Activated CD4-positive, alpha-beta T cell treated with anti-CD3 and anti-CD28 coated beads, Interleukin-2, amount 50 U/mL, for 4 hours (primary cell): Measurements from ENCODE around the gene PNMT.

ENCODE experiments used
- DNase-seq, 2 experiments: peaks; one replicate each; pipeline ENCODE4 v3.0.0-alpha.2; 2020

The PNMT gene

GRCh38 chr17:39670746-39671145 is 2.5 kb downstream of the PNMT start:
- no peak for DNase-seq

GRCh38 chr17:39671651-39672521 is 3.6 kb downstream of the PNMT start:
- DNase-seq = no peak

- no peak for DNase-seq
Observed at GRCh38 chr17:39672522-39673334, 4.5 kb downstream of the PNMT start.

GRCh38 chr17:39673335-39674081 is 5.3 kb downstream of the PNMT start:
- no peak for DNase-seq

- no peak for DNase-seq
Observed at GRCh38 chr17:39674179-39674578, 5.9 kb downstream of the PNMT start.

DNA sequence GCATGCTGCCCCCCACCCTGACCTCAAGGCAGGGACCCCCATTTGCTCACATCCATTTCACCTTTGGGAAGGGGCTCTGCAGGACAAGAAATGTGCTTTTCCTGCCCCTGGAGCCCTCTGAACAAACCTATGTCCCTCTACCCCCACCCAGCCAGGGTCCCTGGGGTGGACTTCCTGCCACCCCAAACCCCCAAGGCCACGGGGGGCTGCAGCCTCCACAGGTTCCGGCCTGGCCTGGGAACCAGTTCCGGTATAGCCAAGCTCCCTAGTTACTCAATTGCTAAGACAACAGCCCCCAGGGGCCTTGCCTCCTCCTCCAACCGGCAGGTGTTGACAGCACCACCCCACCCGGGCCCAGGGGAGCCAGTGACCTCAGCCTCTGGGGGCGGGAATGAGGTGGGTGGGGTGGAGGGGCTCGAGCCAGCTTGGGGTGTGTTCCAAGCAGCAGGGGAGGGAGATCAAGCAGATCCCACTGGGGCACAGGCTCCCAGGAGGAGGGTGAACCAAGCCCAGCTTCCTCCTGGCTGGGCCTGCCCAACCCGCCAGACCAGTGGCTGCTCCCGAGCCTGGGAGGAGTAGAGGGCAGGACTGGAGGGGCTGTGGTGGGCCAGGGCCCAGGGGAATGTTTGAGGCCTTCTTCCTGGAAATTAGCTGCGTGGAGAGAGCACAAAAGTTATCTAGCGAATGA is 6.6 kb downstream of the PNMT start:
- DNase-seq = no peak

DNA sequence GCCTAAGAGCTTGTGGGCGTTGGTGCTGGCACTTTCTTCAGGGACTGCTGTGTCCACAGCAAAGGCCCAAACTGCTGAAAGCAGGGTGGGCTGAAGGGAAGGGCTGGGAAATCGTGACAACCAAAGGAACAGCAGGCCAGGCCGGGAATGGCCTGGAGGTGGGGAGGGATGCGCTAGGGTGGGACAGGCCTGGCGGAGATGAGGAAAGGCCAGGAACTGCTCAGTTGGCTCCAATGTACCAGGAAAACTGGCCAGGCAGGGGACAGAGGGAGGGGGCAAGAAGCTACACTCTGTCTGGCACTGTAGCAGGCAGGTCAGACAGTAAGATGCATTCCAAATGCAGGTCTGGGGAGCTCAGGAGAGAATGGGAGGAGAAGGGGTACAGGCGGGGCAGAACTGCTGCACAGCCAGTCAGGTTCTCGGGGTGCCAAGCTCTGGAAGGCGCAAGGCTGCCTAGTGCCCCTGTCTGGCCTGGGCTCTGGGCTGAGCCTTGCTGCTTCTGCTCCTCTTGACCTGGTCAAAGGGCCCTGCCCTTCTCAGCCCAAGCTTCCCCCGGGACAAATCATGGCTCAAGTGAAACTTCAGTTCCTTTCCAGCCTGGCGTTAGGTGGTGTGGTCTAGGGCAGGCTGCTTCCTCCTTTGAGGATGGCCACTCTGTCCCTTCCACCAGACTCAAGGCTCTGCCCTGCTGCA is 7.3 kb downstream of the PNMT start:
- DNase-seq = no peak

DNA sequence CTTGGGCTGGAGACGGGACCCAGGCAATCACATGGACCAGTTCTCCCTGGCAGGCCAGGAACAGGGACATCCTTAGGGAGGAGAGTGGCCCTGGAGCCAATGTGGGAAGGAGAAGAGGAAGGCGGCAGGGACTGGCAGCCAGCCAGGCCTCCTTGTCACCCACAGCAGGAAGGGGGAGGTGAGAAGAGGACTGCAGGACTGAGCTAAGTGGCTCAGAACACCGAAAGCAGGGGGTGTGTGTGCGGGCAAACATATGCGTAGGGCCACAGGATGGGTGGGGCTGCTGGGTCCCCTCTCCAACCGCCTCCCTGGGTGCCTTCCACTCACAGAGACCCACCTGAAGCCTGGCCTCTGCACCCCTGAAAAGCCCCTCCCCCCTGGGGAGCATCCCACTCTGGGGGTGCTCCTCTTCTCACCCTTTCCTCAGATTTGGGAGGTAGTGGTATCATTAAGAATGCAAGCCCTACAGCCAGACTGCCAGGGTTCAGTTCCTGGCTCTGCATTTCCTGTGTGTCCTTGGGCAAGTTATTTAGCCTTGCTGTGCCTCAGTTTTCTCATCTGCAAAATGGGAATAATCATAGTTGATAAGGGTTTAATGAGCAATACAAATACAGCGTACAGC is 8.1 kb downstream of the PNMT start:
- no peak for DNase-seq

GRCh38 chr17:39677072-39677471 is 8.8 kb downstream of the PNMT start:
- DNase-seq = no peak

GRCh38 chr17:39677542-39678339 is 9.5 kb downstream of the PNMT start:
- DNase-seq = no peak

DNA sequence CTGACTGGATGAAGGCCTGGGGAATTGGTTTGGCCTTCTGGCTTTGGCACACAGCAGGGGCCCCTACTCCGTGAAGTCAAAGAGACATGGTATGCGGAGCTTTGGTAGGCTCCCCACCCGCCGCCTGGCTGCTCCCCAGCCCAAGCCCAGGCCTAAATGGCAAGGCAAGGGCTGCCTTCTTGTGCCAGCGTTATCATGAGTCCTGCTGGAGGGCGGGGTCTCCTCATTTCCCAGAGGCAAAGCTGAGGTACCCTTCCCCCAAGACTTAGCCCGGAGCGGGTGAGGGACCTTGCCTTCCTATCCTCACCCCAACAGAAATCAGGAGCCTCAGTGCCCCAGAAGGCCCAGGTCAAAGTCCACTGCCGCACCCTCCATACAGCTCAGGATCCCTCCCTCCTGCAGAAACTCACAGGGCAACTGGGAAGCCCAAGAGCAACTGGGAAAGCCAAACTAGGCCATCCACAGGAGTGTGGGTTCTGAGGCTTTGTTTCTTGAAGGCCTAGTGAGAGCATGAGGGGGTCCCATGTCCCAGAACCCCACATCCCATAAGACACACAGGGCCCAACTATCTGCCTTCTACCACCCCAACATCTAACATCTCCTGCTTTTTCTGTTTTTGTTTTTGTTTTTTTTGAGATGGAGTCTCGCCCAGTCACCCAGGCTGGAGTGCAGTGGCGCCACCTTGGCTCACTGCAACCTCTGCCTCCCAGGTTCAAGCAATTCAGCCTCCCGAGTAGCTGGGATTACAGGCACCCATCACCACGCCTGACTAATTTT is 10.3 kb downstream of the PNMT start:
- no peak for DNase-seq

DNA sequence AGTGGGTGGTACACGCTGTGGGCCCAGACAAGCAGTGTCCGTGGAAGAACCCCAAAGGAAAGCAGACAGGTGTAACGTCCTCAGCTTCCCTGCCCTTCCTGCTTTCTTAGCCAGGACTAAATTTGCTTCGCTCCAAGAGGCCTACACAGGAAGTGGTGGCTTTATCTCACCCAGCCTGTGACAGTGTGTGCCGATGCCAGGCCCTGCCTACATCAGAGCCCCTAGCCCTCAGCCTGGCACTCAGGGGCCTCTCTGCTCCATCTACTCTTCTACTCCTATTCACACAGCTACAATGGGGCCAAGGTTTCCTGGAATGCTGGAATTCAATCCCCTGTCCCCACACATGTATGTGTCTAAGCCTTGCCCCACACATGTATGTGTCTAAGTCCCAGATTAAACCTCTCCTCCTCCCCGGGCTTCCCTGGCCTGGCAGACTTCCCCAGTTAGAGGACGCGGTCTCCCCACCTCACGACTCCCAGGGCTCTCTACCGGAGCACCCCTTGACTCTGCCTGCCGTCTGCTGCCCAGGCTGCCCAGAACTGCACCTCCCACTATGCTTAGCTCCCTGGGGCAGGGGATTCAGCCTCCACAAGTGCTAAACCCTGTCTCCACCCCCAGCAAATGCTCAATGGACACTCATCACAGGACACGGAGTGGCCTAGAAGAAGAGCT is 11.4 kb downstream of the PNMT start:
- DNase-seq = peak in 1 of 2 experiments; percentile 21

- no peak for DNase-seq
Observed at GRCh38 chr17:39683295-39683939, 15.2 kb downstream of the PNMT start.

- no peak for DNase-seq
Observed at GRCh38 chr17:39684369-39685192, 16.3 kb downstream of the PNMT start.

GRCh38 chr17:39687101-39687545 is 18.9 kb downstream of the PNMT start:
- DNase-seq = no peak

DNA sequence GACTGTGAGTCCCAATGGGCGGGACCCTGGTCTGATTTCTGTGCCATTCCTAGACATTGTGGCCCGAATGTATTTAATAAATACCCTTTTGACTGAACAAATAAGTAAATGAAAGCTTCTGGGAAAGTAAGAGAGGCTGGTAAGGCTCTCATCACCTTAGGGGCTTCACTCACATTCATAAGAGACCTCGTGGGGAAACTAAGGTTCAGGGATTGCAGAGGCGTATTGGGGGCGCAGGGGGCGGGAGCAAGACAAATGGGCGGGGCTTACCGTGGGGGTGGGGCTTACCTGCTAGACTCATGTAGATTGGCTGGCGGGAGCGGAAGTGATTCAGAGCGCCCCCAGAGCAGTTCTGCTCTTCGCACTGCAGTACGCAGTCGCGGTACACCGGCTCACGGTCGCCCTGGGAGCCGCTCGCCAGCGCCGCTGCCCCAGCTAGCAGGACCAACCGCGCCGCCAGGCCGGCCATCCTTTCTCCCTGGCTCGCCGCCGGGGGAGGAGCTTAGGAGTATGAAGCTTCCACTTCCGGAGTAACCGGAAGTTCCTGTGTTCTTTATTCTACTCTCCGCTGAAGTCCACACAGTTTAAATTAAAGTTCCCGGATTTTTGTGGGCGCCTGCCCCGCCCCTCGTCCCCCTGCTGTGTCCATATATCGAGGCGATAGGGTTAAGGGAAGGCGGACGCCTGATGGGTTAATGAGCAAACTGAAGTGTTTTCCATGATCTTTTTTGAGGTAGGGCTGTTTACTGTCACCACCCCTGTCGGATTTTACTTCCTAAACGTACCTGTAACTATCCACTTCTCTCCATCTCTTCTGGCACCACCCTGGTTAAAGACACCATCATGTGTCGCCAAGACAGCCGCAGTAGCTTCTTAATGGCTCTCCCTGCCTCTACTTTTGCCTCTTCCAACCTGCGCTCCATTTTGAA is 19.6 kb downstream of the PNMT start, which contains the start of gene PGAP3:
Gene PGAP3, minus strand, starts transcription at position 512 of the 929 bp plus-strand sequence. Its CDS starts 43 bp downstream, at position 469.
- DNase-seq = peak; percentile 77 to 79
